ENCODE results near the gene PHACTR4.
"Not testable (repeated sequence)": the region's sequence is repeated elsewhere in the genome, so short reads cannot be mapped to it uniquely, and the experiment has no call there.

DNA sequence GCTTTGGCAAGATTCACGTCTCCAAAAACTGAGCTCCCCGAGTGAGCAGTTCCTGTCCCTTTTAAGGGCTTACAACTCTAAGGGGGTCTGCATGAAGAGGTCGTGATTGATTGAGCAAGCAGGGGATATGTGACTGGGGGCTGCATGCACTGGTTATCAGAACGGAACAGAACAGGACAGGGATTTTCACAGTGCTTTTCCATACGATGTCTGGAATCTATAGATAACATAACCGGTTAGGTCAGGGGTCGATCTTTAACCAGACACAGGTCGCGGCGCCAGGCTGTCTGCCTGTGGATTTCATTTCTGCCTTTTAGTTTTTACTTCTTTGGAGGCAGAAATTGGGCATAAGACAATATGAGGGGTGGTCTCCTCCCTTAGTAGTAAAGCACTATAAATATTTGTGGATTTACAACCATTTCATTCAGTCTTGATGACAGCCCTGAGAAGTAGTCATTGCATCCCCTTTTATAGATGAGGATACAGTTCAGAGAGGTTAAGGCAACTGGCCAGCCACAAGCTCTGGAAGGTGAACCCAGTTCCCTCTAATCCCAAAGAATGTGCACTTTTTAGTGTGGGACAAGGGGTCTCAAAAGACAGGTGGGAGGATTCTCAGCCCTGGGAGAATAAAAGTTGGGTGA is 155.6 kb downstream of the PHACTR4 start:
- TF ChIP-seq CTCF (optimal IDR thresholded peaks at IDR 0.05 in 1 of 3, IDR thresholded peaks at IDR 0.05 in 1 of 3, conservative IDR thresholded peaks at IDR 0.05 in 1 of 3; ENCODE audit: extremely low read depth in 1 of 3, insufficient read depth in 2 of 3, low read length in 3 of 3); EZH2 (IDR thresholded peaks at IDR 0.05; ENCODE audit: low read length): not testable (repeated sequence)

Measured in keratinocyte (primary cell).